ENCODE data around the gene PLCB4.

PLCB4 gene

DNA sequence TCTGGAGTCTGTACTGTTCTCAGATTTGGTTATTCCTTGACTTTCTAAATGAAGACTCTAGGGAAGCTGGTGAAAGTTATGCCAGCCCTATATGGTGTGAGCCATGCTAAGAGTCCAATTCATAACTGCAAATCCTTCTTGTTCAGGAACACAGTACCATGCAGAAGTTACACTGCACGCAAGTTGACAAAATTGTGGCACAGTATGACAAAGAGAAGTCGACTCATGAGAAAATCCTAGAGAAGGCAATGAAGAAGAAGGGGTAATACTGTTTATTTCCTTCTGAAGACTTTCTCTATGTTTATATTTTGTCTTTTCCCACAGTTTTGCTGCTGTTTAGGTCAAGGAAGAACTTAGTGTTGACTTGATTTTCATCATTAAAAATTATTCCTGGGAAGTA is 384.3 kb downstream of the PLCB4 start:
- H3K27ac Mint-ChIP-seq = no peak overlapping the region
- H3K9me3 Mint-ChIP-seq = no peaks in the 10 kb centered on the region

DNA sequence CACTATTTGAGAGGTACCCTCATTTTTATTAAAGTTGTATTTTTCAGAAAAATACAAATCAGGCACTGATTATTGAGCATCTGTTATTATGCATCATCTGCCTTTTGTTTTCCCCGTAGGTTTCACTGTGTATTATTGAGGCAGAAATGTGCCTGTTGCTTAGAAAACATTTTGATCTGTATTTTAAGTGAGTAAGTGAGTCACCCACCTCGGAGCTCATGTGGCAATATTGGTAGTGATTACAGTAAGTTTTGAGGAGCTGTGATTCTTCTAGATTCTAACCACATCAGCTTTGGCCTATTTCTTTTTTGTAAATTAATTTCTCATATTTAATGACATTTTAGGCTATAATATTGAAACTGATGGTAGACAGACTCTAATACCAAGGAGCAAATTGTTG is 385.9 kb downstream of the PLCB4 start:
- no peaks in the 10 kb centered on the region for H3K9me3 Mint-ChIP-seq
- no peaks in the 10 kb centered on the region for H3K36me3 Mint-ChIP-seq (ENCODE audit: low read depth)
- no peaks in the 10 kb centered on the region for H3K4me1 Mint-ChIP-seq (ENCODE audit: low read depth)
- no peaks in the 10 kb centered on the region for H3K27me3 Mint-ChIP-seq (ENCODE audit: low read depth)
- no peak overlapping the region for H3K27ac Mint-ChIP-seq
- H3K4me3 Mint-ChIP-seq = no peak overlapping the region

More for the DNA sequence above, 384.3 kb downstream of the PLCB4 start:
- Mint-ChIP-seq H3K4me3 (no peak overlapping the region), H3K27me3 (ENCODE audit: low read depth) (no peaks in the 10 kb centered on the region), H3K36me3 (ENCODE audit: low read depth) (no peaks in the 10 kb centered on the region), H3K4me1 (ENCODE audit: low read depth) (no peaks in the 10 kb centered on the region)

DNA sequence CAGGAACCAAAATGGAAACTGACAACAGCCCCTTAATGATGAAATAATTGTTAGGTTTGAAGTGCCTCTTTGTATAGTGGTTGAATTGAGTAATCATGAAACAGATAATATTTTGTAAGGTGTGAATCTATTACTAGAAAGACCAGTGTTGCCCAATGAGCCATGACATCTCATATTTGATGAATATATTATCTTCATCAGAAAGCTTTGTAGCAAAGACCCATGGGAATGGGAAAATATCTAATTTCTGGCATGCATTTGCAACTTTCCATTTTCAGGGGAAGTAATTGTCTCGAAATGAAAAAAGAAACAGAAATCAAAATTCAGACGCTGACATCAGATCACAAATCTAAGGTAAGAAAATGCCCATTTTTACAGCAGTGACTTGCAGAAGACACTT is 388.2 kb downstream of the PLCB4 start:
- Mint-ChIP-seq H3K27me3 (ENCODE audit: low read depth) (no peaks in the 10 kb centered on the region), H3K9me3 (no peaks in the 10 kb centered on the region), H3K4me3 (no peak overlapping the region), H3K27ac (no peak overlapping the region), H3K36me3 (ENCODE audit: low read depth) (no peaks in the 10 kb centered on the region), H3K4me1 (ENCODE audit: low read depth) (no peaks in the 10 kb centered on the region)

DNA sequence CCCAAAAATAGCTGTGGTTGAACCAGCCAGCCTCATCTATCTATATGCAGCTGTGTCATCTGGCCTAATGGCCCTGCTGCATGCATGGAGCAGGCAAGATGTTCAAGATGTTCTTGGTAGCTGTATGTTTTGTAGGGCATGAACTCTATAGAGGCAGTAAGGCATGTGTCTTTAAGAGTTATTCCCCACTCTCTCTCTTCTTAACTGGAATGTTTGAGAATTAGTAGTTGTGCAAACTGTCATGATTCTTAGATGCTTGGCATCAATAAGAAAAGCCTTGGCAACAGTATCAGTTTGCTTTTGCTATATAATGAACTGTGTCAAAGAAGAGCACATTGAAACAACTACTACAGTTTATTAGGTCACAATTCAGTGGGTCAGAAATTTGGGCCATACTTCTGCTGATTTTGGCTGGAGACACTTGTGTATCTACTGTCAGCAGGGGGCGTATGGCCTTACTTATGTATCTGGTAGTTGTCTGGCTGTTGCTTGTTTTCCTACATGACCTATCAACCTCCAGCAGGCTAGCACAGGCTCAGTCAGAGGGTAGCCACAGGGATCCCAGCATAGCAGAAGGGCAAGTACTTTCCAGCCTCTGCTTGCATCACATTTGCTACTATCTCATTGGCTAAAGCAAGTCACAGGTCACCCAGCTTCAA is 389.4 kb downstream of the PLCB4 start:
- H3K9me3 Mint-ChIP-seq = no peaks in the 10 kb centered on the region
- no peak overlapping the region for H3K27ac Mint-ChIP-seq
- H3K27me3 Mint-ChIP-seq (ENCODE audit: low read depth) = no peaks in the 10 kb centered on the region
- no peak overlapping the region for H3K4me3 Mint-ChIP-seq
- H3K36me3 Mint-ChIP-seq (ENCODE audit: low read depth) = no peaks in the 10 kb centered on the region
- no peaks in the 10 kb centered on the region for H3K4me1 Mint-ChIP-seq (ENCODE audit: low read depth)

DNA sequence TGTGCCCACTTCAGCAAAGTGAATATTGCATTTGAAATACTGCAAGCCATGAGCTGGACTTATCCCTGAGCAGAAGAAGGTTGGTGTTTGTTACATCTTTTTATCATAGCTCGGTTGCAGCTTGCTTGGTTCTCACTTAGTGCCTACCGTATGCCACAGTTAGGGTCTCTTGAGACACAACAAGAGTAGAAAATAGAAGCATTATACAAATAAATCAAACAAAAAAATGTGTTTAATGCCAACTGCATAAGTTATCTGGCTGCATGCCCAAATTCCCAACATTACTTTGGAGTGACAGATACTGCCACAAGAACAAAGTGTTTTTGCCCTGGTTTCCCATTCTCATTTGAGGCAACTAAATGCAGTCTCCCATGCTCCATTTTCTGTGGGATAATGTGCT is 391.6 kb downstream of the PLCB4 start:
- Mint-ChIP-seq H3K9me3 (peaks cover 11% of the 10 kb centered on the region), H3K4me1 (ENCODE audit: low read depth) (no peaks in the 10 kb centered on the region), H3K27ac (no peak overlapping the region), H3K4me3 (no peak overlapping the region), H3K27me3 (ENCODE audit: low read depth) (no peaks in the 10 kb centered on the region), H3K36me3 (ENCODE audit: low read depth) (no peaks in the 10 kb centered on the region)

DNA sequence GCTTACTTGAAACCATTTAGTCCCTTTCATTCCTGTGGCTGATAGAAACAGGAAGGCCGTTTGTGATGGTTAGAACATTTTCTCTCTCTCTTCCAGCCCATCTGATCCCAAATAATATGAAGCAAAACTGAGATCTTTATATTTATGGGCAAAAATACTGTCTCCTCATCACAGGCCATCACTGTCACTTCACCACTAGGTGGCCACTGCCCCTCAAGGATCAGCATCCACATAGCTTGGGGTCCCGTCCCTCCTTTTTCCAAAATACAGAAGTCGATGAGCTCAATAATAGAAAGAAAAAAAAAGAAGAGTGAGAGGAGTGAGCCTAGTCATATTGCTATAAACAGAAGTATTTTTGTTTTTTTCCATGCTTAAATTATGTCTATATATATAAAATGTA is 399.1 kb downstream of the PLCB4 start:
- no peak overlapping the region for H3K27ac Mint-ChIP-seq
- no peaks in the 10 kb centered on the region for H3K27me3 Mint-ChIP-seq (ENCODE audit: low read depth)
- peaks cover 11% of the 10 kb centered on the region for H3K9me3 Mint-ChIP-seq
- no peaks in the 10 kb centered on the region for H3K36me3 Mint-ChIP-seq (ENCODE audit: low read depth)
- no peak overlapping the region for H3K4me3 Mint-ChIP-seq
- H3K4me1 Mint-ChIP-seq (ENCODE audit: low read depth) = no peaks in the 10 kb centered on the region

DNA sequence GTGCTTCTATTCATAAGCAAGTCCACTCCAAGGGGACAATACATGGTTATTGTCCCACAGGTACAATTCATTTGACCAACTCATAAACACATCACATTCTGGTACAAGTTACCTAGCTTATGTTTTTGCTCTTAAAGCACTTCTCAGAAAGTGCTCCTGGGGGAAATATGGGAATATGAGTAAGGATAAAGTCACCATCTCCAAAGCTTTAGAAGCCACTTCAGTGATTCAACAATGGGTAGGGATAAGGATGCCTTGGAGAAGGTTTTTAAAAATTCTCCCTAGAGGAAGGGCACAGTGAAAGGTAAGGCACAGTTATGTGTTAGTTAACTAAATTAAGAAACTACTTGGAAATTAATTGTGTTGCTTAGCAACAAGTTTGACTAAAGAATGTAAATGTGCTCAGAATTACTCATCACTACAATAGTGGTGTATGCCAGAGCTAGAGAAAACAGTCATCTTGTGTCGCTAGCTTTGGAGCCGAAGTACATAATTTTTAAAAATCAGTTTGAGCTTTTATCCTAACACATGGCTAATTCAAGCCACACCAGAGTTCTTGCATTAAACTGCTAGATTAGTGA is 406.0 kb downstream of the PLCB4 start:
- H3K4me3 Mint-ChIP-seq = no peak overlapping the region
- no peaks in the 10 kb centered on the region for H3K27me3 Mint-ChIP-seq (ENCODE audit: low read depth)
- H3K36me3 Mint-ChIP-seq (ENCODE audit: low read depth) = no peaks in the 10 kb centered on the region
- no peak overlapping the region for H3K27ac Mint-ChIP-seq
- no peaks in the 10 kb centered on the region for H3K4me1 Mint-ChIP-seq (ENCODE audit: low read depth)
- no peaks in the 10 kb centered on the region for H3K9me3 Mint-ChIP-seq

DNA sequence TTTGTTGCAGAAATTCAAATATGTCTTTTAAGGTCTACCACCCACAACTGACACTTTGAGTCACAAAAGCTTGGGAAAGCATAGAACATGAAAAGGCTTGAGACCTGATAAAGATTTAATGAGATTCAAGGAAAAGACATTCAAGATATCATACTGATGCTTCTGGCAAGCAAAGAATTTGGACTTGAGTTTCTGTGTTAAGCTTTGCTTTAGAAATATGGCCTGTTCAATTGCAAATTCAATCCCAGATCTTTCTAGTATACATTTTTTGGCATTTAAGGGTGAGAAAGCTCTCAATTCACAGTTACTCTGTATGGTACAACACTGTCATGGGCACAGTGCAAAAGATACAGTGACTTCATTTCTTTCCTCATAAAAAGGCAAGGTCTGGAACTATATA is 406.6 kb downstream of the PLCB4 start:
- Mint-ChIP-seq H3K4me3 (no peak overlapping the region), H3K27me3 (ENCODE audit: low read depth) (no peaks in the 10 kb centered on the region), H3K36me3 (ENCODE audit: low read depth) (no peaks in the 10 kb centered on the region), H3K27ac (no peak overlapping the region), H3K9me3 (no peaks in the 10 kb centered on the region), H3K4me1 (ENCODE audit: low read depth) (no peaks in the 10 kb centered on the region)

DNA sequence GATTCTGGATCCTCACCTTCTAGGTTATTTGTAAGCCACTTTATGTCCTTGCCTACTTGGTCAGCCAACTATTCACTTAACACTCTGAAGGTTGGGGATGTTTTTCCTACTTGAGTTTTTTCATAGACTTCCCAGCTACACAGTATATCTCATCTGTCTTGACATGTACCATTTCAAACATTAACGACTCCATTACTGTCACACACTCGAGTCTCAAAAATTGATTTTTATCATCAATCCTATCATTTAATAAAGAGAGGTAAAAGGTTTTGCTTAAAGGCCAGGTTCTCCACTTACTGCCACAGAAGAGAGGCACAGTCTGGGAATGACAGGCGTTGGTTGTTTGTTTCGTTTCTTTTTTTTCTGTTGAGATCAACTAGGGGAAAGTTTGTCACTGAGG is 407.3 kb downstream of the PLCB4 start:
- no peak overlapping the region for H3K4me3 Mint-ChIP-seq
- no peaks in the 10 kb centered on the region for H3K9me3 Mint-ChIP-seq
- no peaks in the 10 kb centered on the region for H3K27me3 Mint-ChIP-seq (ENCODE audit: low read depth)
- H3K27ac Mint-ChIP-seq = no peak overlapping the region
- H3K4me1 Mint-ChIP-seq (ENCODE audit: low read depth) = no peaks in the 10 kb centered on the region
- no peaks in the 10 kb centered on the region for H3K36me3 Mint-ChIP-seq (ENCODE audit: low read depth)

DNA sequence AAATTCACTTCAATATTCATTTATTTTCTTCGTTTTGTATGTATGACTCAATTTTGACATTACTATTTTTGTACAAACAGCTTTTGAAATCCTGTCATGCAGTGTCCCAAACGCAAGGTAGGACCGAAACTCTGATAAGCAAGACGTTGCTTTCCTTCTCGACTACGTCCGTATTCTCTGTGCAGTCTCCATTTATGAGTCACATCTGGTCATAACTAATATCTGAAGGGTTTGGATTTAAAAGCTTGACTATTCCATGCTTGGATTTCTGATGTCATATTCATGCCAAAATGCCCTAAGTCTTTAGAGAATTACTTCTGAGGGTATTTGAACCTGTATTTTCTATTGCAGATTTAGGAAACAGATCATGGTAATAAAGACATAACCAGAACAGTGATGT is 407.8 kb downstream of the PLCB4 start:
- no peaks in the 10 kb centered on the region for H3K9me3 Mint-ChIP-seq
- H3K4me3 Mint-ChIP-seq = no peak overlapping the region
- no peaks in the 10 kb centered on the region for H3K36me3 Mint-ChIP-seq (ENCODE audit: low read depth)
- no peak overlapping the region for H3K27ac Mint-ChIP-seq
- no peaks in the 10 kb centered on the region for H3K27me3 Mint-ChIP-seq (ENCODE audit: low read depth)
- no peaks in the 10 kb centered on the region for H3K4me1 Mint-ChIP-seq (ENCODE audit: low read depth)

DNA sequence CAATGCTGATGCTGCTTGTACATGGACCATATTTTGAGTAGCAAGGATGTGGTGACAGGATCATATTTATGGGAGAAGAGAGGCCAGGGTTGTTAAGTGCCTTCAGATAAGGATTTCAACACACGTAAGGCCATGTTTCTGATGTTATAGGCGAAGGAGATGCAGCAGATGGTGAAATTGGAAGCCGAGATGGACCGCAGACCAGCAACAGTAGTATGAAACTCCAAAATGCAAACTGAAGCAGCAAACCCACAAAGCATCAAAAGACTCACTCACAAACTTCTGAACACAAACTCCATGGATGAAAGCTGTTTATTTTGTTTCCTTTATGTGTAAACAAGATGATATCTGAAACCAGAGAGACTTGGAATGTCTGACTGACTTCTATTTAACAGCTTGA is 409.9 kb downstream of the PLCB4 start:
- H3K27ac Mint-ChIP-seq = no peak overlapping the region
- H3K36me3 Mint-ChIP-seq (ENCODE audit: low read depth) = no peaks in the 10 kb centered on the region

DNA sequence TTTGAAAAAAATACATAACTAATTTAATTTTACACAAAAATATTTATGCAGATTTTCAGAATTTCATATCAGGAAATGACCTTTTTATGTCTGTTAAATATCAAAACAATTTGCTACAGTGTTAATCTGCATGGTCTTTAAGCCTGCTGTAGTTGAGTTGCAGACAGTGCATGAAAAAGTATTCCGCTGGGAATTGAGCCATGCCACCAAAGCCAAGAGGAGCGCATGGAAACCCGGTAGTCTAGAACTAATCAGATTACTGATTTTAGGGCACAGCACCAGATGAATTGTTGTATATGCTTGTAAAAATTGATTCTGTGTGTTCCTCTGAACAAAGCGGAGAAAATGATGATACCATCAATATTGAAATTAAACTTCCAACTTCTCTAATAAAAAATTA is 411.2 kb downstream of the PLCB4 start:
- H3K9me3 Mint-ChIP-seq = no peaks in the 10 kb centered on the region
- no peak overlapping the region for H3K27ac Mint-ChIP-seq
- no peaks in the 10 kb centered on the region for H3K36me3 Mint-ChIP-seq (ENCODE audit: low read depth)
- no peak overlapping the region for H3K4me3 Mint-ChIP-seq
- H3K27me3 Mint-ChIP-seq (ENCODE audit: low read depth) = no peaks in the 10 kb centered on the region
- no peaks in the 10 kb centered on the region for H3K4me1 Mint-ChIP-seq (ENCODE audit: low read depth)

More for the DNA sequence above, 409.9 kb downstream of the PLCB4 start:
- H3K27me3 Mint-ChIP-seq (ENCODE audit: low read depth) = no peaks in the 10 kb centered on the region
- H3K9me3 Mint-ChIP-seq = no peaks in the 10 kb centered on the region
- no peak overlapping the region for H3K4me3 Mint-ChIP-seq
- no peaks in the 10 kb centered on the region for H3K4me1 Mint-ChIP-seq (ENCODE audit: low read depth)

DNA sequence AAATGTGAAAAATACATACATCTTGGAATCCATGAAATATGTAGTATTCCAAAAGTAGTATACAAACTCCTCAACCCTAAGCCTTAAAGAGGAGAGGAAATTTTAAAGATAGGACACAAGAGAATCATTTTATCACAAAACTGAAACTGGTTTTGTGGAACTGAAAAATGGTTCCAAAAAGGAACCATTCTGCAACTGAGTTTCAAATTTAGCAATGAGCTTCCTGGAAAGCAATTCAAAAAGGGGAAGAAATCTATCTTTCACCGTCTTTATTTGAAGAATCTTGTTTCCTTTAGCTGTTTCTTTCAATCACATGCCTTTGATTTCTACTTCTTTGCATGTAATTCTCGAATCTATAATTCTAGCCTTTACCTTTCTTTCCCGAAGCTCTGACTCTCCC is 413.3 kb downstream of the PLCB4 start:
- H3K36me3 Mint-ChIP-seq (ENCODE audit: low read depth) = no peaks in the 10 kb centered on the region
- H3K4me3 Mint-ChIP-seq = no peak overlapping the region
- no peaks in the 10 kb centered on the region for H3K27me3 Mint-ChIP-seq (ENCODE audit: low read depth)
- H3K4me1 Mint-ChIP-seq (ENCODE audit: low read depth) = no peaks in the 10 kb centered on the region
- H3K27ac Mint-ChIP-seq = no peak overlapping the region
- no peaks in the 10 kb centered on the region for H3K9me3 Mint-ChIP-seq

DNA sequence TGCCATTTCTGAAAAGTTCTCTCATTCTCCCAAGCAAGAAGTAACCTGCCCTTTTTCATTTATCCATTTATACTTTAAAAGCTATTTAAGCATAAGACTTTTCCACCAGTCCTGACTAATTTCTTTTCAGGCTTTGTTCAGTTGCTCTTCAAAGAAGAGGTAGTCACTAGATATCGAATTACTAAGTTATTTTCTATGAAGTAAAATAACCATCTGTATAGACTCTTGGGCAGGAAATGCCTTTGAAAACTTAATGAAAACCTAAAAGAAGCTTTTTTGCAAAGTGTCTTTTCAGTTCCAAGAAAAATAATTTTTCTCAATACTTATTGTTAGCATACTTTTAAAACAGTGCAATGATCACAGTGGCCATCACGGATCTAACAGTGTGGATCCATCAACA is 414.2 kb downstream of the PLCB4 start:
- Mint-ChIP-seq H3K27ac (no peak overlapping the region), H3K36me3 (ENCODE audit: low read depth) (no peaks in the 10 kb centered on the region), H3K4me3 (no peak overlapping the region), H3K4me1 (ENCODE audit: low read depth) (no peaks in the 10 kb centered on the region), H3K27me3 (ENCODE audit: low read depth) (no peaks in the 10 kb centered on the region), H3K9me3 (no peaks in the 10 kb centered on the region)

DNA sequence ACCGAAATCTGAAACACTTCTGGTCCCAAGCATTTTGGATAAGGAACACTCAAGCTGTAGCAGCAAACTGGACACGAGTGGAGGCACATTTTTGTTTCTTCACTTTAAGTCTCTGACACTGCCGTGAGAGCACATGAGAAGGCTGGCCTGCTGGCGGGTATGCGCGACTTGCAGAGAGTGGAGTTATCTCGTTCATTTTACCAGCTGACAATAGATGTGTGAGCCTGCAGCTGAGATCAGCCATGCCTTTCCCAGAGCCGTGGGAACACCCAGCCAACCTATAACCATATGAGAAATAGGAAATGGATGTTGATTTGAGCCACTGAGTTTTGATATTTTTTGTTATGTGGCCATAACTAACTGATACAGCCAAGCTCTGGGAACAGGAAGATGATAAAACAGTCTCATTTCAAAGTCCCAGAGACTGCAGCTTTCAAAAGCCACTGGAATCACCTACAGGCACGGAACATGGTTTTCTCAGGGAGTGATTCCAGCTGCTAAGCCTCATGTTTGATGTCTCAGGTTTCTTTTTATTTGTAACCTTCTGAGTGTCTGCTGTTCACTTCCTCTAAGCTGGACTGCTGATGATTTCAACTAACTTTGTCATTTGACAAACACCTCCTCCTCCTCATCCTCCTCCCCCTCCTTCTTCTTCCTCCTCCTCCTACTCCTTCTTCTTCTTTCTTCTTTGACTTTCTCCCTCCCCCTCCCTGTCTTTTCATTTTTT is 416.9 kb downstream of the PLCB4 start:
- H3K4me3 Mint-ChIP-seq = no peak overlapping the region
- no peaks in the 10 kb centered on the region for H3K27me3 Mint-ChIP-seq (ENCODE audit: low read depth)
- H3K9me3 Mint-ChIP-seq = no peaks in the 10 kb centered on the region
- no peak overlapping the region for H3K27ac Mint-ChIP-seq
- no peaks in the 10 kb centered on the region for H3K4me1 Mint-ChIP-seq (ENCODE audit: low read depth)
- H3K36me3 Mint-ChIP-seq (ENCODE audit: low read depth) = no peaks in the 10 kb centered on the region
